ENCODE results near the gene PRICKLE3. TPM values are rescaled to one million over a fixed set of nuclear protein-coding genes. Genes with fewer than 3 reads are reported as not detected.

PRICKLE3 gene
- total RNA-seq, 1 donor from 2014 or later, result 14.2 TPM

GRCh38 chrX:49190821-49191573 lies 4.8 kb upstream of the PRICKLE3 start:
- FAIRE-seq, result peak; percentile 100
- no peaks in the 10 kb centered on the region for H3K9me3 ChIP-seq (ENCODE audit: insufficient read depth, low read depth, low read length)
- H4K20me1 ChIP-seq (ENCODE audit: insufficient read depth, low read length), result no peaks in the 10 kb centered on the region

GRCh38 chrX:49189606-49190005 lies 3.4 kb upstream of the PRICKLE3 start:
- no peak overlapping the region for H3K9ac ChIP-seq (ENCODE audit: low read length)
- H3K36me3 ChIP-seq (ENCODE audit: insufficient read depth, low read length), result no peaks in the 10 kb centered on the region
- H3K27ac Mint-ChIP-seq (ENCODE audit: unreplicated experiment), result no peak overlapping the region
- H3K4me3 ChIP-seq (ENCODE audit: insufficient read depth, low read depth, low read length), result no peak overlapping the region
- no peaks in the 10 kb centered on the region for H3K9me3 Mint-ChIP-seq (ENCODE audit: unreplicated experiment)
- no peak for TF ChIP-seq CTCF (IDR thresholded peaks at IDR 0.05; ENCODE audit: insufficient read depth, low read depth, low read length)
- no peak for TF ChIP-seq EZH2 (IDR thresholded peaks at IDR 0.05; ENCODE audit: insufficient read depth, low read length)
- FAIRE-seq (peak; percentile 20), DNase-seq (ENCODE audit: low read depth) (no peak)
- no peaks in the 10 kb centered on the region for H3K79me2 ChIP-seq (ENCODE audit: insufficient read depth, low read length)
- H2AFZ ChIP-seq (ENCODE audit: low read depth, low read length), result no peak overlapping the region
- no peaks in the 10 kb centered on the region for H3K4me1 ChIP-seq (ENCODE audit: insufficient read depth, low read length)
- H3K27me3 Mint-ChIP-seq (ENCODE audit: low read depth, unreplicated experiment), result no peaks in the 10 kb centered on the region
- H3K9me3 ChIP-seq (ENCODE audit: insufficient read depth, low read depth, low read length), result no peaks in the 10 kb centered on the region
- peak overlapping the region; percentile 78 for H3K4me2 ChIP-seq (ENCODE audit: low read length)
- no peaks in the 10 kb centered on the region for H3K36me3 Mint-ChIP-seq (ENCODE audit: low read depth, unreplicated experiment)
- H4K20me1 ChIP-seq (ENCODE audit: insufficient read depth, low read length), result no peaks in the 10 kb centered on the region
- peak overlapping the region; percentile 87 for H3K4me3 Mint-ChIP-seq (ENCODE audit: unreplicated experiment)
- H3K27me3 ChIP-seq (ENCODE audit: insufficient read depth, low read length), result no peaks in the 10 kb centered on the region
- peaks cover 1% of the 10 kb centered on the region for H3K4me1 Mint-ChIP-seq (ENCODE audit: low read depth, unreplicated experiment)
- H3K27ac ChIP-seq (ENCODE audit: low read depth, low read length), result no peak overlapping the region

More at GRCh38 chrX:49190821-49191573, 4.8 kb upstream of the PRICKLE3 start:
- H3K27ac ChIP-seq (ENCODE audit: low read depth, low read length), result peak overlapping the region; percentile 68
- H3K27me3 Mint-ChIP-seq (ENCODE audit: low read depth, unreplicated experiment), result no peaks in the 10 kb centered on the region
- H3K4me3 Mint-ChIP-seq (ENCODE audit: unreplicated experiment), result peak overlapping the region; percentile 87
- peak overlapping the region; percentile 87 for H3K27ac Mint-ChIP-seq (ENCODE audit: unreplicated experiment)
- H2AFZ ChIP-seq (ENCODE audit: low read depth, low read length), result peak overlapping the region; percentile 56
- H3K4me1 ChIP-seq (ENCODE audit: insufficient read depth, low read length), result no peaks in the 10 kb centered on the region
- H3K27me3 ChIP-seq (ENCODE audit: insufficient read depth, low read length), result no peaks in the 10 kb centered on the region
- H3K4me1 Mint-ChIP-seq (ENCODE audit: low read depth, unreplicated experiment), result peaks cover 1% of the 10 kb centered on the region
- H3K4me2 ChIP-seq (ENCODE audit: low read length), result peak overlapping the region; percentile 86
- peak overlapping the region; percentile 74 for H3K4me3 ChIP-seq (ENCODE audit: insufficient read depth, low read depth, low read length)
- no peaks in the 10 kb centered on the region for H3K36me3 ChIP-seq (ENCODE audit: insufficient read depth, low read length)
- TF ChIP-seq EZH2 (IDR thresholded peaks at IDR 0.05; ENCODE audit: insufficient read depth, low read length), result no peak
- TF ChIP-seq CTCF (IDR thresholded peaks at IDR 0.05; ENCODE audit: insufficient read depth, low read depth, low read length), result no peak
- no peaks in the 10 kb centered on the region for H3K79me2 ChIP-seq (ENCODE audit: insufficient read depth, low read length)
- H3K9me3 Mint-ChIP-seq (ENCODE audit: unreplicated experiment), result no peaks in the 10 kb centered on the region
- H3K36me3 Mint-ChIP-seq (ENCODE audit: low read depth, unreplicated experiment), result no peaks in the 10 kb centered on the region
- peak overlapping the region; percentile 86 for H3K9ac ChIP-seq (ENCODE audit: low read length)
- DNase-seq (ENCODE audit: low read depth), result peak; percentile 100

GRCh38 chrX:49188468-49189076 lies 2.4 kb upstream of the PRICKLE3 start:
- H3K27ac ChIP-seq (ENCODE audit: low read depth, low read length), result no peak overlapping the region
- no peak for TF ChIP-seq CTCF (IDR thresholded peaks at IDR 0.05; ENCODE audit: insufficient read depth, low read depth, low read length)
- TF ChIP-seq EZH2 (IDR thresholded peaks at IDR 0.05; ENCODE audit: insufficient read depth, low read length), result no peak
- FAIRE-seq (no peak), DNase-seq (ENCODE audit: low read depth) (no peak)
- H3K4me1 ChIP-seq (ENCODE audit: insufficient read depth, low read length), result no peaks in the 10 kb centered on the region
- H3K27me3 Mint-ChIP-seq (ENCODE audit: low read depth, unreplicated experiment), result no peaks in the 10 kb centered on the region
- H2AFZ ChIP-seq (ENCODE audit: low read depth, low read length), result no peak overlapping the region
- no peak overlapping the region for H3K4me3 Mint-ChIP-seq (ENCODE audit: unreplicated experiment)
- peaks cover 1% of the 10 kb centered on the region for H3K4me1 Mint-ChIP-seq (ENCODE audit: low read depth, unreplicated experiment)
- H3K4me2 ChIP-seq (ENCODE audit: low read length), result no peak overlapping the region
- H3K36me3 ChIP-seq (ENCODE audit: insufficient read depth, low read length), result no peaks in the 10 kb centered on the region
- no peak overlapping the region for H3K9ac ChIP-seq (ENCODE audit: low read length)
- H3K9me3 ChIP-seq (ENCODE audit: insufficient read depth, low read depth, low read length), result no peaks in the 10 kb centered on the region
- no peaks in the 10 kb centered on the region for H3K27me3 ChIP-seq (ENCODE audit: insufficient read depth, low read length)
- H3K9me3 Mint-ChIP-seq (ENCODE audit: unreplicated experiment), result no peaks in the 10 kb centered on the region
- no peak overlapping the region for H3K4me3 ChIP-seq (ENCODE audit: insufficient read depth, low read depth, low read length)
- H3K27ac Mint-ChIP-seq (ENCODE audit: unreplicated experiment), result no peak overlapping the region
- H3K36me3 Mint-ChIP-seq (ENCODE audit: low read depth, unreplicated experiment), result no peaks in the 10 kb centered on the region
- no peaks in the 10 kb centered on the region for H3K79me2 ChIP-seq (ENCODE audit: insufficient read depth, low read length)
- peaks cover 5% of the 10 kb centered on the region for H4K20me1 ChIP-seq (ENCODE audit: insufficient read depth, low read length)
